Endothelial cell of umbilical vein (primary cell): ENCODE results near the gene ZNF22. TPM values are rescaled to one million over a fixed set of nuclear protein-coding genes. Genes with fewer than 3 reads are reported as not detected.

Experiments used
- BruUV-seq: library from RNA; stranded (reverse); fragments of 400-500 nt; replicated peaks from 2 replicates; lab custom pipeline; 2021; lab: Mats Ljungman, UMichigan
- CTCF ChIA-PET: fragments of 300-600, 350-600 bp; sonication (Branson Sonifier 250); formaldehyde crosslinking; loops from one replicate; lab custom pipeline; 2021; ENCODE audit warnings: antibody characterized with exemption, inconsistent platforms; lab: Charles Lee
- POLR2A ChIA-PET: fragments of 300-600, 350-600 bp; sonication (Branson Sonifier 250); formaldehyde crosslinking; loops from one replicate; lab custom pipeline; 2021; ENCODE audit warnings: antibody characterized with exemption, inconsistent platforms; lab: Charles Lee
- DNase-seq: peaks from one replicate; pipeline ENCODE4 v3.0.0-alpha.2; 2011; ENCODE audit warnings: low read depth, low spot score
- FAIRE-seq: peaks from 2 replicates; lab custom pipeline; 2011; peaks lifted over from hg19 to GRCh38; lab: Jason Lieb, UNC
- H2AFZ ChIP-seq: 2 replicates; pipeline ENCODE4 v1.6.0; 2012; ENCODE audit warnings: low read depth, low read length, control low read depth, inconsistent platforms
- H3K27ac ChIP-seq: 2 replicates; pipeline ENCODE4 v1.5.1; 2011; ENCODE audit warnings: low read depth, mild to moderate bottlenecking, control low read depth, low read length, moderate library complexity; ENCODE audit not compliant: insufficient read depth
- H3K27me3 ChIP-seq, 2 experiments: 2 replicates each; pipeline versions ENCODE4 v1.6.0 to v1.6.1; 2011; ENCODE audit warnings: low read length in 2 of 2, mixed read lengths in 1 of 2; ENCODE audit not compliant: control insufficient read depth in 2 of 2, insufficient read depth in 2 of 2
- H3K36me3 ChIP-seq, 2 experiments: 2 replicates in 1 of 2; 3 replicates in 1 of 2; pipeline ENCODE4 v1.5.1; 2011; ENCODE audit warnings: low read length in 2 of 2, mild to moderate bottlenecking in 1 of 2, moderate library complexity in 1 of 2; ENCODE audit not compliant: control insufficient read depth in 2 of 2, insufficient read depth in 2 of 2; ENCODE audit errors: extremely low read depth in 1 of 2
- H3K4me1 ChIP-seq: 3 replicates; pipeline ENCODE4 v1.5.1; 2011; ENCODE audit warnings: mild to moderate bottlenecking, low read length; ENCODE audit not compliant: control insufficient read depth, insufficient read depth; ENCODE audit errors: extremely low read depth
- H3K4me2 ChIP-seq: 2 replicates; pipeline ENCODE4 v1.6.1; 2011; ENCODE audit warnings: low read length, control low read depth, mixed read lengths; ENCODE audit not compliant: insufficient read depth
- H3K4me3 ChIP-seq, 3 experiments: fragments of 200-600 bp in 1 of 3; sonication (generic), shearing (Covaris generic) in 1 of 3; replicated peaks in 1 of 3; 2 replicates each; pipeline ENCODE4 v1.5.1; 2011 to 2016; ENCODE audit warnings: control low read depth in 3 of 3, low read length in 3 of 3, mild to moderate bottlenecking in 2 of 3, inconsistent platforms in 1 of 3, low read depth in 1 of 3, moderate library complexity in 1 of 3; ENCODE audit not compliant: insufficient read depth in 1 of 3
- H3K79me2 ChIP-seq: 2 replicates; pipeline ENCODE4 v1.6.0; 2012; ENCODE audit warnings: low read length, inconsistent platforms; ENCODE audit not compliant: control insufficient read depth, insufficient read depth
- H3K9ac ChIP-seq: replicated peaks from 2 replicates; pipeline ENCODE3; 2011; ENCODE audit warnings: low read length, control low read depth; ENCODE audit not compliant: insufficient read depth; ENCODE audit errors: extremely low read depth
- H3K9me1 ChIP-seq: replicated peaks from 3 replicates; pipeline ENCODE4 v1.6.0; 2011; ENCODE audit warnings: mild to moderate bottlenecking, low read length; ENCODE audit not compliant: control insufficient read depth, insufficient read depth; ENCODE audit errors: extremely low read depth
- H3K9me3 ChIP-seq: replicated peaks from 2 replicates; pipeline ENCODE4 v1.5.1; 2012; ENCODE audit warnings: low read length, inconsistent platforms; ENCODE audit not compliant: control insufficient read depth, insufficient read depth
- H4K20me1 ChIP-seq: replicated peaks from 2 replicates; pipeline ENCODE3; 2011; ENCODE audit warnings: mild to moderate bottlenecking, low read length; ENCODE audit not compliant: control insufficient read depth, insufficient read depth; ENCODE audit errors: extremely low read depth
- GATA2 ChIP-seq: IDR thresholded peaks from 2 replicates; pipeline ENCODE4 v1.7.0; 2011; ENCODE audit warnings: low read depth, mild to moderate bottlenecking, moderate library complexity, mixed read lengths, low read length; ENCODE audit not compliant: insufficient read length, insufficient read depth
- POLR2AphosphoS5 ChIP-seq: IDR thresholded peaks from 2 replicates; pipeline ENCODE4 v1.6.1; 2012; ENCODE audit warnings: low read depth, mild to moderate bottlenecking, control low read depth, low read length, moderate library complexity; ENCODE audit not compliant: insufficient read depth
- dilution Hi-C: fragments of 300-500 bp; cut with MboI; formaldehyde crosslinking; loops from one replicate; pipeline ENCODE4 v1.15.0; 2019; ENCODE audit warnings: low sequenced_read_pairs; ENCODE audit not compliant: extremely low pct_ligation_motif_present
- intact Hi-C: fragments of 100-400 bp; cut with micrococcal nuclease; formaldehyde crosslinking; loops from one replicate; pipeline ENCODE4 v1.10.0; 2022
- polyA plus RNA-seq, 4 experiments: library from polyadenylated mRNA; depleted of rRNA in 3 of 4; stranded (reverse) in 3 of 4; unstranded in 1 of 4; fragments of >200 nt; gene quantifications; 2 replicates each; pipeline versions ENCODE4 v1.2.1 to v1.2.3, GENCODE V29; 2011 to 2012; ENCODE audit warnings: missing spikeins in 1 of 4
- total RNA-seq: library from RNA; stranded (reverse); gene quantifications from 2 replicates; pipeline ENCODE4 v1.2.3, GENCODE V29; 2021

Gene ZNF22
- total and polyA plus RNA-seq, 2 donors (not counting 3 experiments of a cell fraction or from before 2014, with no cell fraction given), result 21.0 to 48.7 TPM

DNA sequence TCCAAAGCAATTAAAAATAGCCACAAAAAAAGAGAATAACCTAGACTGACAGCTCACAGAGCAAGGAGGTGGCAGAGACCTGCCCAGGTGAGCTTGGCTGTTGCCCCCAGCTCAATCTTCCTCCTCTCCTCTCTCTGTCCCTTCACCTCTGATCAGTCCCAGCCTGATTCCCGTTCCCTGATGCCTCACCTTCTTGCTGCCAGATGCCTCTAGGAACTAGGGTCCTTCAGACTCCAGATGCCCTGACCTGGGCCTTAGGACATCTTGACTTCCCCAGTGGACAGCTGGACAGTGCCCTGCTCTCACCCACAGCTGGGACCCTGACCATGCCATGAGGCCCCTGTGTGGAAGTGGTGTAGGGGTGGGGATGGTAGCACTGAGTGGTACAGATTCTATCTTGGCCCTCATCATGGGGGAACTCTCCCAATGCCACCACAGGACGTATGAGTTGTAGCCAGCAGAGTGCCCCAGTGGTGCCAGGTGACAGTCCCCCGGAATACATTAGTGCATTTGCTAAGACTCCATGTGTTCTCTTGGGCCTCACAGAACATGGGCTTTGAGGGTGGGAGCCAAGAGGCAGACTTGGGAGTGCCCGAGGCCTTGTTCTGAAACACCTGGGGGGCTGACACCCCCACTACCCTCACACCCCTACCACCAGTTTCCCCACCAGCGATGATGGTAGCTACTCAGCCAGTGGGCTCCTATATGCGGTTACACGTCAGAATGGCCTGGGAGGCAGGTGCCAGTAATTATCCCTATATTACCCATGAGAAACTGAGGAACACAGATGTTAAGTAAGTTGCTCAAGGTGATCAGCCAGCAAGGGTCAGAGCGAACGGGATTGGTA is 24.1 kb upstream of the ZNF22 start:
- peaks cover 0 to 11% of the 10 kb centered on the region in 2 experiments for H3K36me3 ChIP-seq
- no peak overlapping the region for H3K27ac ChIP-seq
- ChIA-PET CTCF (interaction anchor here (1.0 to 2.0 kb wide), 5 partner anchors 9 to 43 kb away, joined by 3 to 30 read pairs (median 9); no protein-coding TSS in a partner anchor), POLR2A (interaction anchor here (0.7 to 1.7 kb wide), 5 partner anchors 19 to 73 kb away, joined by 3 to 12 read pairs (median 6); no protein-coding TSS in a partner anchor)
- no peak for TF ChIP-seq GATA2
- TF ChIP-seq POLR2AphosphoS5, result peak; percentile 29
- BruUV-seq, result no TSS peak
- no peak overlapping the region for H2AFZ ChIP-seq
- H3K4me3 ChIP-seq, result peak overlapping the region in 2 of 3 experiments; percentile 58 to 82
- dilution Hi-C loops, result no loop called here
- H3K9me3 ChIP-seq, result no peaks in the 10 kb centered on the region
- H3K27me3 ChIP-seq, result no peaks in the 10 kb centered on the region
- no peaks in the 10 kb centered on the region for H3K9me1 ChIP-seq
- FAIRE-seq (no peak), DNase-seq (peak; percentile 92)
- H3K79me2 ChIP-seq, result no peaks in the 10 kb centered on the region
- intact Hi-C loops, result loop anchor here (5.0 to 10.0 kb wide), 2 partner anchors 99 to 1302 kb away; no protein-coding TSS in a partner anchor
- H3K9ac ChIP-seq, result peak overlapping the region; percentile 70
- H4K20me1 ChIP-seq, result no peaks in the 10 kb centered on the region
- peak overlapping the region; percentile 23 for H3K4me2 ChIP-seq
- H3K4me1 ChIP-seq, result peaks cover 36% of the 10 kb centered on the region
